Measurements from ENCODE around the gene HADH. TPM values are rescaled to one million over a fixed set of nuclear protein-coding genes. Genes with fewer than 3 reads are reported as not detected.
A peak's percentile ranks its signal among the peaks of the same experiment; 100 is the strongest.

Gene HADH
- polyA plus RNA-seq, 1 donor: 195 TPM

- H3K4me3 ChIP-seq (ENCODE audit: low read length): no peak overlapping the region
Measured at GRCh38 chr4:108054025-108054638, 64.4 kb downstream of the HADH start.

GRCh38 chr4:108055787-108056186 is 66.1 kb downstream of the HADH start:
- Histone ChIP-seq H3K9me3 (ENCODE audit: control insufficient read depth, low read depth, low read length) (no peaks in the 10 kb centered on the region), H3K27me3 (ENCODE audit: control insufficient read depth, insufficient read depth, low read length) (no peaks in the 10 kb centered on the region), H3K36me3 (ENCODE audit: control insufficient read depth, insufficient read depth, low read length) (no peaks in the 10 kb centered on the region), H3K4me1 (ENCODE audit: control insufficient read depth, insufficient read depth, low read length) (peaks cover 24% of the 10 kb centered on the region), H3K4me3 (ENCODE audit: low read length) (no peak overlapping the region), H3K27ac (ENCODE audit: low read length) (no peak overlapping the region)
- no CpG with 5 or more reads among the region's 3 CpGs for WGBS (ENCODE audit: insufficient coverage, low lambda C conversion rate)
- DNase-seq: no peak

More at GRCh38 chr4:108054025-108054638, 64.4 kb downstream of the HADH start:
- no peaks in the 10 kb centered on the region for H3K27me3 ChIP-seq (ENCODE audit: control insufficient read depth, insufficient read depth, low read length)
- WGBS (ENCODE audit: insufficient coverage, low lambda C conversion rate): no CpG with 5 or more reads among the region's 16 CpGs
- no peaks in the 10 kb centered on the region for H3K36me3 ChIP-seq (ENCODE audit: control insufficient read depth, insufficient read depth, low read length)
- H3K27ac ChIP-seq (ENCODE audit: low read length): peak overlapping the region; percentile 63
- DNase-seq: peak in 1 of 2 donors; percentile 33
- peaks cover 24% of the 10 kb centered on the region for H3K4me1 ChIP-seq (ENCODE audit: control insufficient read depth, insufficient read depth, low read length)
- H3K9me3 ChIP-seq (ENCODE audit: control insufficient read depth, low read depth, low read length): no peaks in the 10 kb centered on the region

DNA sequence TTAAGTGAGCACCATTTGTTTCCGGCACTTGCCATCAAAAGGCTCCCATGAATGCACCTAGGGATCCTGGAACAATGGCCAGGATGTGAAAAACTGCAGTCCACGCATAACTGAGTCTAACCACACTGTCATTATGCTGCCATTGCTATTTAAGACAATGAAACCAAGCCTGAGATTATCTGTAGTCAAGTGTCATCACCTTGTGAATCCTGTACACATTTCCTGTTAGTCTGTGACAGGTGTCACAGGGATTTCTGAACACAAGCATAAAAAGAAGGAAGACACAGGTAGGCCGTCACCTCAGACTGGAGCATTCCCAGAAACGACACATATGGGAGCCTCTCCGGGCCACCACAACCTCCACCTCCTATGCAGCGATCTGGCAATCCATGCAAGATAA is 66.7 kb downstream of the HADH start:
- no peak overlapping the region for H3K27ac ChIP-seq (ENCODE audit: low read length)
- 100% methylated on average over 1 of the region's 6 CpGs for WGBS (ENCODE audit: insufficient coverage, low lambda C conversion rate)
- H3K27me3 ChIP-seq (ENCODE audit: control insufficient read depth, insufficient read depth, low read length): no peaks in the 10 kb centered on the region
- no peaks in the 10 kb centered on the region for H3K9me3 ChIP-seq (ENCODE audit: control insufficient read depth, low read depth, low read length)
- DNase-seq: no peak
- no peak overlapping the region for H3K4me3 ChIP-seq (ENCODE audit: low read length)
- H3K4me1 ChIP-seq (ENCODE audit: control insufficient read depth, insufficient read depth, low read length): peaks cover 24% of the 10 kb centered on the region
- no peaks in the 10 kb centered on the region for H3K36me3 ChIP-seq (ENCODE audit: control insufficient read depth, insufficient read depth, low read length)

GRCh38 chr4:108058685-108059440 is 69.2 kb downstream of the HADH start:
- Histone ChIP-seq H3K9me3 (ENCODE audit: control insufficient read depth, low read depth, low read length) (no peaks in the 10 kb centered on the region), H3K4me1 (ENCODE audit: control insufficient read depth, insufficient read depth, low read length) (peaks cover 5% of the 10 kb centered on the region), H3K27me3 (ENCODE audit: control insufficient read depth, insufficient read depth, low read length) (no peaks in the 10 kb centered on the region), H3K27ac (ENCODE audit: low read length) (no peak overlapping the region), H3K36me3 (ENCODE audit: control insufficient read depth, insufficient read depth, low read length) (no peaks in the 10 kb centered on the region), H3K4me3 (ENCODE audit: low read length) (no peak overlapping the region)
- DNase-seq: peak in 1 of 2 donors; percentile 18
- no CpG with 5 or more reads among the region's 11 CpGs for WGBS (ENCODE audit: insufficient coverage, low lambda C conversion rate)

GRCh38 chr4:108060164-108060563 is 70.5 kb downstream of the HADH start:
- no CpG with 5 or more reads among the region's 5 CpGs for WGBS (ENCODE audit: insufficient coverage, low lambda C conversion rate)
- H3K36me3 ChIP-seq (ENCODE audit: control insufficient read depth, insufficient read depth, low read length): no peaks in the 10 kb centered on the region
- H3K4me3 ChIP-seq (ENCODE audit: low read length): no peak overlapping the region
- H3K27ac ChIP-seq (ENCODE audit: low read length): no peak overlapping the region
- no peaks in the 10 kb centered on the region for H3K4me1 ChIP-seq (ENCODE audit: control insufficient read depth, insufficient read depth, low read length)
- DNase-seq: no peak
- H3K9me3 ChIP-seq (ENCODE audit: control insufficient read depth, low read depth, low read length): no peaks in the 10 kb centered on the region
- no peaks in the 10 kb centered on the region for H3K27me3 ChIP-seq (ENCODE audit: control insufficient read depth, insufficient read depth, low read length)

DNA sequence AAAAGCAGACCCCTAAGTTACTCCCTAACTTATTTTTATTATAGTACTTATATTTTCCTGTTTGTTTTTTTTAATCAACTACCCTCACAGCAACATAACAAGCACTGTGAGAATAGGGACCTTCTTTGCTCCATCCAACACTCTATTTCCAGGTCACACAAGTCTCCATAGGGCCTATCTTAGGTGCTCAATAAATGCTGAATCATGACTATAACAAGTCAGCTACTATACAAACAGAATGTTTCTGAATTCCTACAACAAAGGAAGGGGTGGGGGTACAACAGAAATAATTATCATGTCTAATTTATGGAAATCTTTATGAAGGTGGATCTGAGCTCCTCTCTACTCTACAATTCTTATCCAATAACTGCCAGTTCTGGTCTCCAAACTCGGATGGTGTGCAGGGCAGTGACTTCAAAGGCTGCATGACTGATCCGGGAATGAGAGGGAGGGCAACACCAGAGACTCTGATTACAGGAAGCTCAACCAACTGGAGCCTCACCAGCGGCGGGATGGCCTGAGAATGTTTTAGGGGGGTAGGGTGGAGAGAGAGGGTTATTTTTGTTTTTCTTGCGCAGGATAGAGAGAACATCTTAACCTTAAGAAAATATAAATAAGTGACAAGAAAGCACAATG is 71.1 kb downstream of the HADH start:
- DNase-seq: no peak
- Histone ChIP-seq H3K27ac (ENCODE audit: low read length) (no peak overlapping the region), H3K4me3 (ENCODE audit: low read length) (no peak overlapping the region), H3K36me3 (ENCODE audit: control insufficient read depth, insufficient read depth, low read length) (no peaks in the 10 kb centered on the region), H3K4me1 (ENCODE audit: control insufficient read depth, insufficient read depth, low read length) (no peaks in the 10 kb centered on the region), H3K9me3 (ENCODE audit: control insufficient read depth, low read depth, low read length) (no peaks in the 10 kb centered on the region), H3K27me3 (ENCODE audit: control insufficient read depth, insufficient read depth, low read length) (no peaks in the 10 kb centered on the region)
- 81% methylated on average over 3 of the region's 5 CpGs for WGBS (ENCODE audit: insufficient coverage, low lambda C conversion rate)

GRCh38 chr4:108068442-108068841 is 78.8 kb downstream of the HADH start:
- Histone ChIP-seq H3K4me1 (ENCODE audit: control insufficient read depth, insufficient read depth, low read length) (peaks cover 6% of the 10 kb centered on the region), H3K9me3 (ENCODE audit: control insufficient read depth, low read depth, low read length) (no peaks in the 10 kb centered on the region), H3K27ac (ENCODE audit: low read length) (no peak overlapping the region), H3K4me3 (ENCODE audit: low read length) (no peak overlapping the region), H3K27me3 (ENCODE audit: control insufficient read depth, insufficient read depth, low read length) (no peaks in the 10 kb centered on the region), H3K36me3 (ENCODE audit: control insufficient read depth, insufficient read depth, low read length) (no peaks in the 10 kb centered on the region)
- DNase-seq: no peak

GRCh38 chr4:108070775-108071174 is 81.1 kb downstream of the HADH start:
- Histone ChIP-seq H3K27ac (ENCODE audit: low read length) (no peak overlapping the region), H3K4me1 (ENCODE audit: control insufficient read depth, insufficient read depth, low read length) (peaks cover 6% of the 10 kb centered on the region), H3K36me3 (ENCODE audit: control insufficient read depth, insufficient read depth, low read length) (no peaks in the 10 kb centered on the region), H3K4me3 (ENCODE audit: low read length) (no peak overlapping the region), H3K9me3 (ENCODE audit: control insufficient read depth, low read depth, low read length) (no peaks in the 10 kb centered on the region), H3K27me3 (ENCODE audit: control insufficient read depth, insufficient read depth, low read length) (no peaks in the 10 kb centered on the region)
- DNase-seq: no peak
- WGBS (ENCODE audit: insufficient coverage, low lambda C conversion rate): 71% methylated on average over 1 of the region's 1 CpG

GRCh38 chr4:108072300-108072699 is 82.6 kb downstream of the HADH start:
- H3K27ac ChIP-seq (ENCODE audit: low read length): no peak overlapping the region
- no CpG with 5 or more reads among the region's 4 CpGs for WGBS (ENCODE audit: insufficient coverage, low lambda C conversion rate)

DNA sequence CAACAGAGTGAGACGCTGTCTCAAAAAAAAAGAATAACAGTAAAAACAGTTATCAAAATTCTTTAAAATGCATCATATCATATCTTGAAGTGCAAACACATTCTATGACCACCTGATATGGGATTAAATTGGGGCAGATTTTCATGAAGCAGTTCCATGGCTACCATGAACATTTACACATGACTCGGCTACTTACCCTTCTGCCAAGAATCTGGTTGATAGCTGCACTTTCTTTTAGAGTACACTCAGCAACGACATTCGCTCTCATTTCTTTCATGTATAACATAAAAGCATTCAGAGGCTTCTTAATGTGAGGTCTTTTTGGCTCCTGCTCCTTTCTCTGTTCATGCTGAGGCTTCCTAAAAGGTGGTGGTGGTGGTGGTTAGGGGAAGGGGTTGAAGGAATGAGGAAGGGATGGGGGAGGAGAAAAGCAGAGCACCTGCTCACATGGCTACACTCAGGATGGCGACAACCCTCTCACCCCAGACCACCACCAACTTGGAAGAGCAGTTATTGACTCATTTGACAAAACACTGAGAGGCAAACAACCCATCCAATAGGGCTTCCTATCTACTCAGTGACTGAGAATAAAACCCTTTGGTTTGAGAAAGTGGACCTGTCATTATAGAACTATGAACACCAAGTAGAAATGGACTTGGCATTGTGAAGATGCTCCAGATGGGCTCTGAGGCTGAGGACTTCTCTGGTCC is 88.5 kb downstream of the HADH start:
- H3K9me3 ChIP-seq (ENCODE audit: control insufficient read depth, low read depth, low read length): no peaks in the 10 kb centered on the region
- H3K27me3 ChIP-seq (ENCODE audit: control insufficient read depth, insufficient read depth, low read length): peaks cover 5% of the 10 kb centered on the region
- H3K27ac ChIP-seq (ENCODE audit: low read length): no peak overlapping the region
- no peaks in the 10 kb centered on the region for H3K4me1 ChIP-seq (ENCODE audit: control insufficient read depth, insufficient read depth, low read length)
- no peak for DNase-seq
- H3K4me3 ChIP-seq (ENCODE audit: low read length): no peak overlapping the region
- H3K36me3 ChIP-seq (ENCODE audit: control insufficient read depth, insufficient read depth, low read length): no peaks in the 10 kb centered on the region
- WGBS (ENCODE audit: insufficient coverage, low lambda C conversion rate): 70% methylated on average over 2 of the region's 5 CpGs

More at GRCh38 chr4:108072300-108072699, 82.6 kb downstream of the HADH start:
- peak; percentile 42 to 71 for DNase-seq
- no peaks in the 10 kb centered on the region for H3K36me3 ChIP-seq (ENCODE audit: control insufficient read depth, insufficient read depth, low read length)
- H3K9me3 ChIP-seq (ENCODE audit: control insufficient read depth, low read depth, low read length): no peaks in the 10 kb centered on the region
- peaks cover 6% of the 10 kb centered on the region for H3K4me1 ChIP-seq (ENCODE audit: control insufficient read depth, insufficient read depth, low read length)
- no peak overlapping the region for H3K4me3 ChIP-seq (ENCODE audit: low read length)
- H3K27me3 ChIP-seq (ENCODE audit: control insufficient read depth, insufficient read depth, low read length): no peaks in the 10 kb centered on the region
